GM12878 (cell line): ENCODE measurements around the gene SCUBE3. TPM values are rescaled to one million over a fixed set of nuclear protein-coding genes. Genes with fewer than 3 reads are reported as not detected.

ENCODE experiments used
- ATAC-seq: fragments of 200-7000 bp; cut with Tn5 transposase; 3 replicates; pipeline ENCODE4 v1.9.1; 2020; ENCODE audit warnings: mild to moderate bottlenecking, moderate library complexity
- BruUV-seq: library from RNA; stranded (reverse); fragments of 400-500 nt; replicated peaks from 2 replicates; lab custom pipeline; 2021; lab: Mats Ljungman, UMichigan
- CTCF ChIA-PET: fragments of 300-600 bp; sonication (Branson Sonifier 250); formaldehyde crosslinking; extraction: SDS; loops from one replicate; lab custom pipeline; 2021; ENCODE audit warnings: inconsistent platforms; lab: Yijun Ruan, JAX
- POLR2A ChIA-PET: fragments of 350-600 bp; formaldehyde crosslinking; extraction: SDS; loops from one replicate; lab custom pipeline; 2021; ENCODE audit warnings: inconsistent platforms; lab: Charles Lee
- RAD21 ChIA-PET: fragments of 300-600 bp; sonication (Branson Sonifier 250); formaldehyde crosslinking; loops from one replicate; lab custom pipeline; 2023; ENCODE audit warnings: antibody characterized with exemption; ENCODE audit not compliant: unreplicated experiment; lab: Charles Lee
- SMC1A ChIA-PET: fragments of 300-600 bp; sonication (Branson Sonifier 250); formaldehyde crosslinking; loops from one replicate; lab custom pipeline; 2023; ENCODE audit not compliant: unreplicated experiment, uncharacterized antibody; lab: Charles Lee
- DNase-seq: peaks from one replicate; pipeline ENCODE4 v3.0.0-alpha.2; 2011; ENCODE audit warnings: low read depth, low spot score
- FAIRE-seq: peaks from 3 replicates; lab custom pipeline; 2011; peaks lifted over from hg19 to GRCh38; lab: Jason Lieb, UNC
- H2AFZ ChIP-seq: 2 replicates; pipeline ENCODE4 v1.6.0; 2011; ENCODE audit warnings: low read depth, low read length, control low read depth; ENCODE audit not compliant: control insufficient read depth
- H3K27ac ChIP-seq: 2 replicates; pipeline ENCODE4 v1.5.1; 2011; ENCODE audit warnings: control low read depth; ENCODE audit not compliant: control insufficient read depth, insufficient read depth
- H3K27me3 ChIP-seq, 2 experiments: replicated peaks in 1 of 2; 2 replicates each; pipeline versions ENCODE4 v1.6.0 to v1.6.1; 2011; ENCODE audit warnings: low read length in 1 of 2; ENCODE audit not compliant: control insufficient read depth in 2 of 2, insufficient read depth in 2 of 2
- H3K36me3 ChIP-seq, 2 experiments: 2 replicates each; pipeline ENCODE4 v1.5.1; 2011; ENCODE audit warnings: low read length in 1 of 2; ENCODE audit not compliant: control insufficient read depth in 2 of 2, insufficient read depth in 2 of 2
- H3K4me1 ChIP-seq: 2 replicates; pipeline ENCODE4 v1.6.1; 2011; ENCODE audit warnings: mild to moderate bottlenecking, low read length, moderate library complexity, mixed read lengths; ENCODE audit not compliant: control insufficient read depth, insufficient read depth
- H3K4me2 ChIP-seq: 2 replicates; pipeline ENCODE4 v1.6.0; 2011; ENCODE audit warnings: control low read depth; ENCODE audit not compliant: control insufficient read depth, insufficient read depth
- H3K4me3 ChIP-seq: fragments of 200-600 bp; sonication (generic); 2 replicates; pipeline ENCODE4 v1.5.1; 2016
- H3K79me2 ChIP-seq: 2 replicates; pipeline ENCODE4 v1.6.0; 2011; ENCODE audit warnings: low read length; ENCODE audit not compliant: control insufficient read depth, insufficient read depth
- H3K9ac ChIP-seq: 2 replicates; pipeline ENCODE4 v1.8.0; 2011; ENCODE audit warnings: low read length, control low read depth, mixed read lengths; ENCODE audit not compliant: control insufficient read depth, insufficient read depth
- H3K9me3 ChIP-seq: replicated peaks from 3 replicates; pipeline ENCODE4 v1.5.1; 2011; ENCODE audit warnings: mild to moderate bottlenecking, low read length; ENCODE audit not compliant: control insufficient read depth, insufficient read depth
- H4K20me1 ChIP-seq: 2 replicates; pipeline ENCODE4 v1.6.0; 2011; ENCODE audit not compliant: control insufficient read depth, insufficient read depth
- POU2F2 ChIP-seq: IDR thresholded peaks from 3 replicates; pipeline ENCODE4 v1.6.1; 2011; ENCODE audit warnings: low read depth, mild to moderate bottlenecking, low read length, borderline replicate concordance
- SPI1 ChIP-seq: IDR thresholded peaks from 2 replicates; pipeline ENCODE4 v1.6.1; 2011; ENCODE audit warnings: low read depth, mild to moderate bottlenecking, low read length, moderate library complexity, borderline replicate concordance; ENCODE audit not compliant: insufficient read depth
- WGBS: methylation state at CpG from one replicate; pipeline ENCODE4 v1.1.6; 2016; ENCODE audit warnings: low lambda C conversion rate; ENCODE audit not compliant: insufficient replicate concordance, insufficient coverage; ENCODE audit errors: missing lambda C conversion rate; 5-methylcytosine and 5-hydroxymethylcytosine counted together
- in situ Hi-C: fragments of 300-500 bp; cut with MboI; formaldehyde crosslinking; loops from 9 replicates; pipeline ENCODE4 v1.14.3; 2018; ENCODE audit warnings: mixed read lengths
- intact Hi-C: fragments of 100-400 bp; cut with micrococcal nuclease; formaldehyde crosslinking; loops from one replicate; pipeline ENCODE4 v1.14.2; 2022; ENCODE audit not compliant: unreplicated experiment
- polyA plus RNA-seq, 11 experiments: library from polyadenylated mRNA; depleted of rRNA in 4 of 11; unstranded in 6 of 11; stranded (reverse) in 5 of 11; fragments of >200 nt; fragmentation: Nextera tagmentation in 4 of 11; fragmentation: Illumina TruSeq in 1 of 11; extraction: Ambion mirVana in 4 of 11; extraction: Trizol in 1 of 11; gene quantifications; 1 replicate in 1 of 11; 2 replicates in 10 of 11; pipeline versions ENCODE4 v1.2.1 to v1.2.3, GENCODE V29; 2011 to 2016; ENCODE audit warnings: inconsistent platforms in 2 of 11, missing spikeins in 2 of 11, low read depth in 1 of 11
- total RNA-seq, 4 experiments: library from RNA; depleted of rRNA in 3 of 4; stranded (reverse); fragments of >200 nt in 3 of 4; fragmentation: Illumina TruSeq in 1 of 4; extraction: Trizol in 1 of 4; gene quantifications; 2 replicates each; pipeline versions ENCODE4 v1.2.1 to v1.2.3, GENCODE V29; 2013 to 2021
- TF ChIP-seq, protein P1 (sequence below), 3 experiments: IDR thresholded peaks in 2 of 3; conservative IDR thresholded peaks in 1 of 3; 2 replicates each; pipeline ENCODE4 v1.5.1; 2011; ENCODE audit warnings: low read depth in 3 of 3, low read length in 3 of 3, mild to moderate bottlenecking in 3 of 3, control low read depth in 2 of 3, moderate library complexity in 2 of 3, inconsistent platforms in 1 of 3, mixed read lengths in 1 of 3; ENCODE audit not compliant: control insufficient read depth in 2 of 3, insufficient read depth in 1 of 3; ENCODE audit errors: extremely low read depth in 1 of 3

The SCUBE3 gene
- total and polyA plus RNA-seq, 10 of the 15 experiments (the other 5 are each of a cell fraction or from before 2014, with no cell fraction given): under 0.01 to 0.20 (median 0.07) TPM; not detected in 4

DNA sequence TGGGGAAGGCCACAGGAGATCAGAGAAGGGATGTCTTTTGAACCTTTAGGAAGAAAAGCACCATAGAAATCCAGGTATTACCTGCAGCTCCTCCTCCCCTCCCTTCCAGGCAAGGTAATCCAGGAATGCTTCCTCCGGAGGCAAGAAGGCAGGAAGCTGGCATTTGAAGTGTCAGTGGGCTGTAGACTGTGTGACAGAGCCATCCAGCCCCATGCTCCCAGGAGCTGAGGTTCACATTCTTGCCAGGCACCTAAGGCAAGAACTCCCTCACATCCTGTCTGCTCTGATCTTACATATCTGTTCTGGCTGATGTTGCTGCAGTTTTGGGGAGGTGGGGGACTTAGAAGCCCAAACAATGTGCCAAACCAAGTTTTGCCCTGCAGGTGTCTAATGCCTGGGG lies 27.8 kb upstream of the SCUBE3 start:
- Histone ChIP-seq H3K4me2 (no peak overlapping the region), H3K36me3 (no peaks in the 10 kb centered on the region), H2AFZ (no peak overlapping the region), H3K4me1 (no peaks in the 10 kb centered on the region), H3K27me3 (no peaks in the 10 kb centered on the region), H3K27ac (no peak overlapping the region), H3K4me3 (no peak overlapping the region), H4K20me1 (no peaks in the 10 kb centered on the region), H3K9ac (no peak overlapping the region), H3K79me2 (no peaks in the 10 kb centered on the region), H3K9me3 (no peaks in the 10 kb centered on the region)
- in situ Hi-C loops: no loop called here
- DNase-seq (no peak), ATAC-seq (no peak), FAIRE-seq (no peak)
- ChIA-PET SMC1A (no interaction called here), RAD21 (no interaction called here), POLR2A (no interaction called here), CTCF (interaction anchor here (1.0 to 4.8 kb wide), 2 partner anchors 19 to 46 kb away, joined by 3 to 21 read pairs; no protein-coding TSS in a partner anchor)
- no TSS peak for BruUV-seq
- 37% methylated on average over 1 of the region's 1 CpG for WGBS
- TF ChIP-seq POU2F2: no peak
- intact Hi-C loops: no loop called here

DNA sequence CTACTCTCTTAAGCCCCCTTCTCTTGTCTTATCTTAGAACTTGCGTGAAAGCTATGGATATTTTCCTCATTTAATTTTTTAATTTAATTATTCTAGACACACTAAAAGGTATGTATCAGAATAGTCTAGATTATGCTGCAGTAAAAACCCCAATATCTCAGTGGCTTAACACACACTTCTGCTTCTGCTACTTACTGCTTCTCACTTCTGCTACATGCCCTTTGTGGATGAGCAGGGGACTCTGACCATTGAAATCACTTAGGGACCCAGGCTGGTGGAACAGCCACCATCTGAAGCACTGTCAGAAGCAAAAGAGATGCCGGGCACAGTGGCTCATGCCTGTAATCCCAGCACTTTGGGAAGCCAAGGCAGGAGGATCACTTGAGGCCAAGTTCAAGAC lies 27.2 kb upstream of the SCUBE3 start:
- H4K20me1 ChIP-seq: no peaks in the 10 kb centered on the region
- ChIA-PET CTCF (interaction anchor here (1.0 to 4.8 kb wide), 2 partner anchors 18 to 46 kb away, joined by 3 to 21 read pairs; no protein-coding TSS in a partner anchor), POLR2A (no interaction called here), RAD21 (no interaction called here), SMC1A (no interaction called here)
- WGBS: 91% methylated on average over 2 of the region's 2 CpGs
- intact Hi-C loops: no loop called here
- DNase-seq (no peak), FAIRE-seq (no peak), ATAC-seq (peak; percentile 38; the same call in 1 of the 3 replicates)
- no peaks in the 10 kb centered on the region for H3K9me3 ChIP-seq
- H3K79me2 ChIP-seq: no peaks in the 10 kb centered on the region
- TF ChIP-seq, protein P1, sequence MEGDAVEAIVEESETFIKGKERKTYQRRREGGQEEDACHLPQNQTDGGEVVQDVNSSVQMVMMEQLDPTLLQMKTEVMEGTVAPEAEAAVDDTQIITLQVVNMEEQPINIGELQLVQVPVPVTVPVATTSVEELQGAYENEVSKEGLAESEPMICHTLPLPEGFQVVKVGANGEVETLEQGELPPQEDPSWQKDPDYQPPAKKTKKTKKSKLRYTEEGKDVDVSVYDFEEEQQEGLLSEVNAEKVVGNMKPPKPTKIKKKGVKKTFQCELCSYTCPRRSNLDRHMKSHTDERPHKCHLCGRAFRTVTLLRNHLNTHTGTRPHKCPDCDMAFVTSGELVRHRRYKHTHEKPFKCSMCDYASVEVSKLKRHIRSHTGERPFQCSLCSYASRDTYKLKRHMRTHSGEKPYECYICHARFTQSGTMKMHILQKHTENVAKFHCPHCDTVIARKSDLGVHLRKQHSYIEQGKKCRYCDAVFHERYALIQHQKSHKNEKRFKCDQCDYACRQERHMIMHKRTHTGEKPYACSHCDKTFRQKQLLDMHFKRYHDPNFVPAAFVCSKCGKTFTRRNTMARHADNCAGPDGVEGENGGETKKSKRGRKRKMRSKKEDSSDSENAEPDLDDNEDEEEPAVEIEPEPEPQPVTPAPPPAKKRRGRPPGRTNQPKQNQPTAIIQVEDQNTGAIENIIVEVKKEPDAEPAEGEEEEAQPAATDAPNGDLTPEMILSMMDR (IDR thresholded peaks at IDR 0.05 in 2 of 3, conservative IDR thresholded peaks at IDR 0.05 in 1 of 3; ENCODE audit: control insufficient read depth in 2 of 3, extremely low read depth in 1 of 3, insufficient read depth in 1 of 3, low read depth in 3 of 3, low read length in 3 of 3): no peak
- peak; percentile 23; the same call in 1 of the 2 replicates for TF ChIP-seq SPI1
- no peak overlapping the region for H3K9ac ChIP-seq
- no peak overlapping the region for H3K4me3 ChIP-seq
- no peak overlapping the region for H3K27ac ChIP-seq
- no peak overlapping the region for H3K4me2 ChIP-seq
- in situ Hi-C loops: no loop called here
- H3K27me3 ChIP-seq: no peaks in the 10 kb centered on the region
- BruUV-seq: no TSS peak
- H2AFZ ChIP-seq: no peak overlapping the region
- no peaks in the 10 kb centered on the region for H3K4me1 ChIP-seq
- H3K36me3 ChIP-seq: no peaks in the 10 kb centered on the region
